Fibroblast of lung (primary cell): ENCODE results near the gene ALOXE3. TPM values are rescaled to one million over a fixed set of nuclear protein-coding genes. Genes with fewer than 3 reads are reported as not detected.

Source experiments
- DNase-seq, 2 donors: peaks; one replicate each; pipeline versions ENCODE4 v3.0.0 to v3.0.0-alpha.2; 2010; ENCODE audit warnings: low read depth in 2 of 2
- H2AFZ ChIP-seq: 2 replicates; pipeline ENCODE4 v1.5.1; 2012; ENCODE audit warnings: low read length, control low read depth, inconsistent platforms
- H3K27ac ChIP-seq: 2 replicates; pipeline ENCODE4 v1.5.1; 2011; ENCODE audit warnings: low read length, control low read depth; ENCODE audit not compliant: insufficient read depth
- H3K27me3 ChIP-seq: 2 replicates; pipeline ENCODE4 v1.5.1; 2011; ENCODE audit warnings: mild to moderate bottlenecking, low read length; ENCODE audit not compliant: control insufficient read depth, insufficient read depth
- H3K36me3 ChIP-seq: 2 replicates; pipeline ENCODE4 v1.5.1; 2011; ENCODE audit warnings: low read length; ENCODE audit not compliant: control insufficient read depth, insufficient read depth
- H3K4me1 ChIP-seq: 2 replicates; pipeline ENCODE4 v1.5.1; 2011; ENCODE audit warnings: low read length; ENCODE audit not compliant: control insufficient read depth, insufficient read depth; ENCODE audit errors: extremely low read depth
- H3K4me2 ChIP-seq: 2 replicates; pipeline ENCODE4 v1.5.1; 2011; ENCODE audit warnings: low read length, control low read depth; ENCODE audit not compliant: insufficient read depth; ENCODE audit errors: extremely low read depth
- H3K4me3 ChIP-seq, 4 experiments: fragments of 200-600 bp in 1 of 4; sonication (generic) in 1 of 4; replicated peaks in 1 of 4; 2 replicates each; pipeline ENCODE4 v1.5.1; 2011 to 2016; ENCODE audit warnings: low read length in 4 of 4, low read depth in 3 of 4, mild to moderate bottlenecking in 3 of 4, control low read depth in 2 of 4, inconsistent platforms in 1 of 4, mixed read lengths in 1 of 4; ENCODE audit not compliant: insufficient read depth in 1 of 4; ENCODE audit errors: control extremely low read depth in 1 of 4
- H3K79me2 ChIP-seq: 2 replicates; pipeline ENCODE4 v1.5.1; 2012; ENCODE audit warnings: mild to moderate bottlenecking, low read length, inconsistent platforms; ENCODE audit not compliant: control insufficient read depth, insufficient read depth
- H3K9ac ChIP-seq: 2 replicates; pipeline ENCODE4 v1.5.1; 2011; ENCODE audit warnings: mild to moderate bottlenecking, low read length, control low read depth; ENCODE audit not compliant: insufficient read depth
- H3K9me3 ChIP-seq: 2 replicates; pipeline ENCODE4 v1.5.1; 2012; ENCODE audit warnings: low read depth, low read length; ENCODE audit not compliant: control insufficient read depth, insufficient read depth
- H4K20me1 ChIP-seq: 2 replicates; pipeline ENCODE4 v1.5.1; 2011; ENCODE audit warnings: low read length; ENCODE audit not compliant: control insufficient read depth, insufficient read depth; ENCODE audit errors: extremely low read depth
- EZH2 ChIP-seq: IDR thresholded peaks from 2 replicates; pipeline ENCODE4 v1.5.1; 2012; ENCODE audit warnings: low read length, control low read depth, mild to moderate bottlenecking; ENCODE audit errors: missing control alignments
- polyA plus RNA-seq, 2 donors: library from polyadenylated mRNA; depleted of rRNA in 1 of 2; stranded (reverse) in 1 of 2; unstranded in 1 of 2; fragments of >200 nt; gene quantifications; 2 replicates each; pipeline ENCODE4 v1.2.1, GENCODE V29; 2011 to 2012; ENCODE audit warnings: missing spikeins in 1 of 2
- total RNA-seq: library from RNA; depleted of rRNA; stranded (reverse); fragments of >200 nt; gene quantifications from 2 replicates; pipeline ENCODE4 v1.2.1, GENCODE V29; 2014
- TF ChIP-seq, protein P1 (sequence below), 2 donors: IDR thresholded peaks in 1 of 2; conservative IDR thresholded peaks in 1 of 2; 1 replicate in 1 of 2; 2 replicates in 1 of 2; pipeline ENCODE4 v1.5.1; 2011 to 2012; ENCODE audit warnings: low read length in 2 of 2, control low read depth in 1 of 2, inconsistent platforms in 1 of 2, low read depth in 1 of 2, mild to moderate bottlenecking in 1 of 2

ALOXE3 gene
- total and polyA plus RNA-seq, 2 donors (not counting 1 experiment from before 2014, with no cell fraction given), result 0.01 TPM; not detected in 1

- Histone ChIP-seq H3K4me1 (no peaks in the 10 kb centered on the region), H3K4me2 (no peak overlapping the region), H3K27ac (no peak overlapping the region), H3K36me3 (no peaks in the 10 kb centered on the region), H3K9ac (no peak overlapping the region), H3K27me3 (peaks cover 8% of the 10 kb centered on the region), H3K4me3 (no peak overlapping the region), H4K20me1 (no peaks in the 10 kb centered on the region), H3K9me3 (no peaks in the 10 kb centered on the region), H3K79me2 (no peaks in the 10 kb centered on the region), H2AFZ (no peak overlapping the region)
- DNase-seq, result no peak
- TF ChIP-seq, protein P1, sequence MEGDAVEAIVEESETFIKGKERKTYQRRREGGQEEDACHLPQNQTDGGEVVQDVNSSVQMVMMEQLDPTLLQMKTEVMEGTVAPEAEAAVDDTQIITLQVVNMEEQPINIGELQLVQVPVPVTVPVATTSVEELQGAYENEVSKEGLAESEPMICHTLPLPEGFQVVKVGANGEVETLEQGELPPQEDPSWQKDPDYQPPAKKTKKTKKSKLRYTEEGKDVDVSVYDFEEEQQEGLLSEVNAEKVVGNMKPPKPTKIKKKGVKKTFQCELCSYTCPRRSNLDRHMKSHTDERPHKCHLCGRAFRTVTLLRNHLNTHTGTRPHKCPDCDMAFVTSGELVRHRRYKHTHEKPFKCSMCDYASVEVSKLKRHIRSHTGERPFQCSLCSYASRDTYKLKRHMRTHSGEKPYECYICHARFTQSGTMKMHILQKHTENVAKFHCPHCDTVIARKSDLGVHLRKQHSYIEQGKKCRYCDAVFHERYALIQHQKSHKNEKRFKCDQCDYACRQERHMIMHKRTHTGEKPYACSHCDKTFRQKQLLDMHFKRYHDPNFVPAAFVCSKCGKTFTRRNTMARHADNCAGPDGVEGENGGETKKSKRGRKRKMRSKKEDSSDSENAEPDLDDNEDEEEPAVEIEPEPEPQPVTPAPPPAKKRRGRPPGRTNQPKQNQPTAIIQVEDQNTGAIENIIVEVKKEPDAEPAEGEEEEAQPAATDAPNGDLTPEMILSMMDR (conservative IDR thresholded peaks at IDR 0.05 in 1 of 2, IDR thresholded peaks at IDR 0.05 in 1 of 2; ENCODE audit: low read depth in 1 of 2, low read length in 2 of 2), result no peak
- no peak for TF ChIP-seq EZH2
These were observed 23.0 kb downstream of the ALOXE3 start for GRCh38 chr17:8095361-8095760.

DNA sequence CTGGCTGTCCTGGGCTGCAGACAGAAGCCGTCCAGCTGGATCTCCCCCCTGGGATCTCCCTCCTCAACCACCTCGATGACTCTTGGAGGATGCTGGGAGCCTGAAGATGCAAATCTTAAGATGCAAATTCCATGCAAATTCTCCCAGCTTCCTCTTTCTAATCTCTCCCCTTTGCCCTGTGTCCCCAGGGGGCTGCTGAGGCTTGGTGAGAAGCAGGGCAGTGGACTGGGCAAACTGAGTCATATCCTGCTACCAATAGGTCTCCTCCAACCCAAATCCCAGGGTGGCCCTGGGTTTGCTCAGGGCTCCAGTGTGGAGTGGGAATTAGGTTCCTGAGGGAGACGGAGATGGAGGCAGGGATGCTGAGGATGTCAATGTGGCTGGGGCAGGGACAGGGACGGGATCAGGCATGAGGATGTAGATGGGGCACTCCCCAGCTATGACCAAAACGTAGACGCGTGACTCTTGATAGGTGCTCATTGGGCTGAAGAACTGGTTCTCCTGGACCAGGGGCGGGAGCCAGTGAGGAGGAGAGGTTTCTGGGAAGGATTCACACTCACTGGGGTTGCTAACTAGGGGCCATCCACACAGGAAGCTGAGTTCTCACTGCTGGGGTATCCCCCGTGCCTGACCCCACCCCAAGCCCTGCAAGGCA is 27.2 kb downstream of the ALOXE3 start:
- no peak for DNase-seq
- Histone ChIP-seq H3K9me3 (no peaks in the 10 kb centered on the region), H3K4me1 (no peaks in the 10 kb centered on the region), H3K4me3 (no peak overlapping the region), H3K4me2 (no peak overlapping the region), H2AFZ (no peak overlapping the region), H4K20me1 (no peaks in the 10 kb centered on the region), H3K36me3 (no peaks in the 10 kb centered on the region), H3K9ac (no peak overlapping the region), H3K27me3 (peaks cover 17% of the 10 kb centered on the region), H3K27ac (no peak overlapping the region), H3K79me2 (no peaks in the 10 kb centered on the region)
- TF ChIP-seq, protein P1 (conservative IDR thresholded peaks at IDR 0.05 in 1 of 2, IDR thresholded peaks at IDR 0.05 in 1 of 2; ENCODE audit: low read depth in 1 of 2, low read length in 2 of 2), result no peak
- TF ChIP-seq EZH2, result no peak

GRCh38 chr17:8089728-8090127 is 28.6 kb downstream of the ALOXE3 start:
- Histone ChIP-seq H3K4me3 (no peak overlapping the region), H2AFZ (no peak overlapping the region), H3K9ac (no peak overlapping the region), H3K9me3 (no peaks in the 10 kb centered on the region), H3K4me1 (no peaks in the 10 kb centered on the region), H3K79me2 (no peaks in the 10 kb centered on the region), H3K27me3 (peaks cover 15% of the 10 kb centered on the region), H3K4me2 (no peak overlapping the region), H3K36me3 (no peaks in the 10 kb centered on the region), H4K20me1 (no peaks in the 10 kb centered on the region), H3K27ac (no peak overlapping the region)
- no peak for DNase-seq
- TF ChIP-seq, protein P1 (conservative IDR thresholded peaks at IDR 0.05 in 1 of 2, IDR thresholded peaks at IDR 0.05 in 1 of 2; ENCODE audit: low read depth in 1 of 2, low read length in 2 of 2), result no peak
- TF ChIP-seq EZH2, result no peak
